Retina (tissue), 1 donor: ENCODE results near the gene SFXN3.
"Not testable (repeated sequence)": the region's sequence is repeated elsewhere in the genome, so short reads cannot be mapped to it uniquely, and the experiment has no call there.

ENCODE experiments used
- DNase-seq: peaks from one replicate; pipeline ENCODE4 v3.0.0-alpha.2; 2016

SFXN3 gene

GRCh38 chr10:101016814-101017213, 14.2 kb upstream of the SFXN3 start:
- DNase-seq: no peak

GRCh38 chr10:101018118-101018599, 12.9 kb upstream of the SFXN3 start:
- no peak for DNase-seq

DNA sequence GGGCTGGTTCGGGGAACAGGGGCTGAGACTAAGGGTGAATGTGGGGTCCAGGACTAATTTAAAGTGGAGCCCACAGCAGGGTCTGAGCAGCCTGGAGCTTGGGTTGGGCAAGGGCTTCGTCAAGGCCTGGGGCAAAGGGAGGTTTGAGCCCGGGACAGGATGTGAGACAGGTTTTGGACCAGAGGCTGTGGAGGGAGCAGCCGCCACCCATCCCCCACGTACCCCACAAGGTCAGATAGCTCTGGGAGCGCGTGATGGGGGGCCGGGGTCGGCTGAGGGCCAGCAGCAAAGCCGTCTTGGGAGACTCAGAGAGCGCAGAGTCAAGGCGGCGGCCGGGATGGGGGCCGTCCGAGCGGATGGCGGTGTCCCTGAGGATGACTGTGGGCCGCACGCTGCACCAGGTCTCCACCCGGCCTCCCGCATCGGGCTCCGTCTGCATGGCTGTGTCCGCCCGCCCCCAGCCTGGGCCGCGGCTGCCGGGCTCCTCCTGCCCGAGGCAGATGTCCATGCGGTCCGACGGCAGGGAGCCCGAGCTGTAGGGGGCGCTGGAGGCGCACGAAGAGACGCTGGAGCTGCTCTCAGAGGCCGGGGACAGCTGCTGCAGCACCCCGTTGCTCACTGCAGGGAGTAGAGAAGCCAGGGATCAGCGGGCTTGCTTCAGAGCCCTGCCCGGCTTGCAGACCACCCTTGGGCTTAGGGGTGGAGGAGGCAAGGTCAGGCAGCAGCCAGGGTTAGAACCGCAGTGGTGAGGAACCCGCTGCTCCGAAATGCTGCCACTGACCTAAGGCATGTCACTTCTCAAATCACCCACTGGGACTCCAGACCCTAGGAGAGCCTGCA, 12.2 kb upstream of the SFXN3 start:
- DNase-seq: peak; percentile 88

- no peak for DNase-seq
These were observed 11.7 kb upstream of the SFXN3 start for GRCh38 chr10:101019440-101019703.

GRCh38 chr10:101020427-101021075, 10.5 kb upstream of the SFXN3 start:
- no peak for DNase-seq

DNA sequence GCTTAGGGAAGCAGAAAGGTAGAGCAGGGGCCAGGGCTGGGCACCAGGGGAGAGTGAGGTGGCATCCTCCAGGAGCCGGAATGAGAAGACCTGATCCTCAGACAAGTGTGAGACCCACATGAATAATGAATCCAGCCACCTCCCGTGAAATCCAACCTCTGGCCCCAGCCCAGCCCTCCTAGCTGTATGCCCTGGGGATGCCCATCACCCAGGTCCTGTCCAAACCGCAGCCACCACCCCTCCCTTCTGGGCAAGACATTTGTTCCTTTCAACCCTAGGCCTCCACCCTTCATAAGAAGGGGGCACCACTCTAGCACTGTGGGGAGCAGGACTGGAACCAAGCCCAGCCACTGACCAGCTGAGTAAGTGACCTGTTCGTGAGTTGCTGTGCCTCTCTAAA, 9.8 kb upstream of the SFXN3 start:
- DNase-seq: no peak

DNA sequence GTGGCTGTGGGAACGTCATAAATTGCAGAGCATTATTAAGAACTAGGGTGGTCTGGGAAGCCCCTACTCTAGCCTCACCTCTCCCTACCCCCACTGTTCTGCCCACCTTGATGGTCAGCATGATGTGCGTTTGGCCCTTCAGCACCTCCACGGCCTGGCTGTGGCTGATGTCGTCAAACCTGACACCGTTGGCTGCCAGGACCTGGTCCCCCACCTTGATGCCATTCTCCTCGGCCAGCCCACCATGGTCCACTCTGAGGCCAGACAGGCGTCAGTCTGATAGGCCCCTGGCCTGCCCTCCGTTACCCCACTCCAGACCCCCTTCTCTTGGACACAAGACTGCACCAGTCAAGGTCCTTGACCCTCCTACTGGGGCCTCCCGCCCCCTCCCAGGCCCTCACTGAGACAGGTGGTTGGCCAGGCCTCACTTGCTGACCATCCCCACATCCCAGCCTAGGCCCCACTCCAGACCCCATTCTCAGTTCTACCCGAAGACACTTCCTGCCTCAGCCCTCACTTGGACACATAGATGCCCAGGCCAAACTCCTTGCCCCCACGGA, 9.3 kb upstream of the SFXN3 start:
- no peak for DNase-seq

DNA sequence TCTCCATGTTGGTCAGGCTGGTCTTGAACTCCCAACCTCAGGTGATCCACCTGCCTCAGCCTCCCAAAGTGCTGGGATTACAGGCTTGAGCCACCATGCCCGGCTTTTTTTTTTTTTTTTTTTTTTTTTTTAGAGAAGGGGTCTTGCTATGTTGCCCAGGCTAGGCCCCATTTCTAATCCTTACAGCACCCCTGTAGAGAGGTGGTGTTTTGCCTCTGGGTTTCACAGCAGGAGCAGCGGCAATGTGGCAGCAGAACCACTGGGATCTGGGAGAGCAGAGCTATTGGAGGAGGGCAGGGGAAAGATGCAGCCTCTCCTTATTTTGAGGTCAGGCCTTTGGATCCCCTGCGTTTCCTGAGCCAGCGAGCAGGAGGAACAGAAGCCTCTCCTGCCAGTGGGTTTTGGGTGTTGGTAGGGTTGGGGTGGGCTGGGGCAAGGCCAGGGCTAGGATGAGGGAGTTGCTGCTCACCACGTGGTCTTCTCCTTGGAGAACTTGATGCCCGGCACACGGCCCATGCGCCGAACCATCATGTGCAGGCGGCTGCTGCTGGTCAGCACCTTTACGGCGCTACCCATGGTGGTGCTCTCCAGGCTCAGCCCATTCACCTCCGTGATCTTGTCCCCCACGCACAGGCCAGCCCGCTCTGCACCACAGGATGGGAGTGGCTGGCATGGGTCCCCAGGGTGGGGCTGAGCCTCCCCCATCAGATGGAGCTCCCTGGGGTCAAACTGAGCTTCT, 7.9 kb upstream of the SFXN3 start:
- no peak for DNase-seq

DNA sequence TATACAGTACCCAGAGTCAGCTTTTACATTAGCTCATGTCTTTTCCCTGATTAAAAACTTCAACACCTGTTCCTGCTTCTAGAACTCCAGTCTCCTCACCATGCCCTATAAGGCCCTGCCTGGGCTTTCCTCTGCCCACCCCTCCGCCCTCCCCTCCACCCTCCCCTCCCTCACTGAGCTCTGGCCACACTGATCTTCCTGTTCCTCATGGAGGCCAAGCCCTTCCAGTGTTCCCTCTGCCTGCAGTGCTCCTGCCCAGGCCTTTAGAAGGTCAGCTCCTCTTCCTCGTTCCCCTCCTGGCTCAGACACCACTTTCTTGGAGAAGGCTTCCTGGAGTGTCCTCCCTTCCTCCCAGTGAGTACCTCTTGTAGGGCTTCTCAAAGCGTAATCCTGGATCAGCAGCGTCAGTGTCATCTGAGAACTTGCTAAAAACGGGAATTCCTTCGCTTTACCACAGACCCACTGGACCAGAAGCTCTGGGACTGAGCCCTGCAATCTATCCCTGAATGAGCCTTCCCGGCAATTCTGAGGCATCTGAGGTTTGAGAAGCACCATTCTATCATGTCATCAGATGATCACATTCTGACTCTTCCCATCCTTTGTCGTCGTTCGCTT, 3.8 kb upstream of the SFXN3 start:
- no peak for DNase-seq

DNA sequence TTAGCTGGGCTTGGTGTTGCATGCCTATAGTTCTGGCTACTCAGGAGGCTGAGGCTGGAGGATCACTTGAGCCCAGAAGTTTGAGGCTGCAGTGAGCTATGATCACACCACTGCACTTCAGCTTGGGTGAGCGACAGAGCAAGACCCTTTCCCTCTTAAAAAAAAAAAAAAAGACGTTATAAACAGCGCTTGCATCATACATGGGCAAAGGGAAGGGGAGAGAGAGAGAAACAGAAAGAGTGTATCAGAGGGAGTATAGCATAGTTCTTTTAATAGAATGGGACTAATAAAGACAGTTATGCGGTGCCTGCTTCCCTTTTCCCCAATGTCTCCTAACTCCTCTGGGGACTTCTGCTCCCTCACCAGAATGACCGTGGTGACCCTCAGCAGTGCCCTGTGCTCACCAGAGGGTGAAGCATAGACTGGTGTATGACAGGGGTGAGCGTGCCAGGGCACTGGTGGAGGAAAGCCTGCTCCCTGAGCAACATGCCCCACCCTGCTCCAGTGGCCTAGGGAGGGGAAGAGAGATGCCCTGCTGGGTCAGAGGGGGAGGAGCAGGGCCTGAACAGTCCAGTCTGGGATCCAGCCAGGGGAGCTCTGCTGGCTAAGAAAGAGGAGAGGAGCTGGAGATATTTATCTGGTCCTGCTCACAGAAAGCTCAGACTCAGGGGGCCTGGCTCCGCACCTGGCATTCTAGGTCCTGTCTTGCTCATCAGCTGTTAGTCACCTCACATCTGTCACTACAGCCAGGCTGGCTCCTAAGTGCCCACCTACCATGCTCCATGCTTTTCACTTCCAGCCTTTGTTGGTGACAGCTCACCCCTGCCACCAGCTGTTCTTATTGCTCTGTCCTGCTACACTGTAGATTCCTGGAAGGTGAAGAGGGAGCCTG, 2.3 kb upstream of the SFXN3 start:
- no peak for DNase-seq

- peak; percentile 51 for DNase-seq
These were observed 1.3 kb upstream of the SFXN3 start for GRCh38 chr10:101029520-101030295.

DNA sequence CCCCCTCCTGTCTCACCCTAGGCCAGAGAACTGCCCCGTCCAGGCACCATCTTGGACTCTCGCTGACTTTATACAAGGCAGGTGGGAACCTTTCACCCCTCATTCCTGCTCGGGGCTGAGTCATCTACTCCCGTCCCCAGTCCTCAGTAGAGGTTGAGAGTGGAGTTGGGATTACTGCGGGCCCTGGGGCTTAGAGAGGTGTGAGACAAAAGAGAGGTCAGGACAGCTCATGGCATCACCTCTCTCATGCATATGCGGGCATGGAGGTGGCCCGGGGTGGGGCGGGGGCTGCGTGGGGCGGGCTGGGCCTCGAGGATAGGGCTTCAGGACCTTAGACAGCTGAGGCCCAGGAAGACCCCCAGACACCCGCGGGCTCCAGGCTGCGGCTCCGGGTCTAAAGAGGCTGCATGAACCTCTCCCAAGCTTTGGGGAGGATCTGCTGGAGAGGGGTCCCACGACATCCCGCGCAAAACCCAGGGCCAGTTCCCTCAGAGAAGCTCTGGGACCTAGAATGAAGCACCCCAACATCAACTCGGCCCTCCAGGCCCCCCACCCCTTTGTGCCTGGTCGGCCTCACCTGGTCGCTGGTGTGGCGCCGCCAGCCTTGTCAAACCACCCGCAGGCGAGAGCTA, 422 bp upstream of the SFXN3 start:
- no peak for DNase-seq

GRCh38 chr10:101031796-101032636, 982 bp downstream of the SFXN3 start:
- peak; percentile 88 for DNase-seq

- peak; percentile 63 for DNase-seq
These were observed 1.7 kb downstream of the SFXN3 start for GRCh38 chr10:101032637-101033224.

DNA sequence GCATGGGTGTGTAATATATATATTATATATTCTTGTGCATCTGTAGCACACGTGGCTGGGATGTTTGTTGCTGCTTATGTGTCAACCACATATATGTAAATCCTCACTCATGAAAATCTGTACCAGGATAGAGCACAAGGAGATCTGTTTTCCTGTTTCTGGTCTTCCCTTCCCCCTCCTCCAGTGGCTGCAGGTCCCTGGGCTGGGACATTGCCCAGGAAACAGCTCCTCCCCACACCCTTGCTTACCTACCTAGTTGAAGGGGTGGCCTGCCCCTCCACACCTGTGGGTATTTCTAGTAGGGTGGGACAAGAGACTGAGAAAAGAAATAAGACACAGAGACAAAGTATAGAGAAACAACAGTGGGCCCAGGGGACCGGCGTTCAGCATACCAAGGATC, 2.2 kb downstream of the SFXN3 start:
- no peak for DNase-seq

GRCh38 chr10:101034404-101034803, 3.4 kb downstream of the SFXN3 start:
- DNase-seq: not testable (repeated sequence)

GRCh38 chr10:101035314-101035713, 4.3 kb downstream of the SFXN3 start:
- no peak for DNase-seq

- DNase-seq: no peak
These were observed 5.1 kb downstream of the SFXN3 start for GRCh38 chr10:101035916-101036702.
